Fibroblast of lung (primary cell): ENCODE results near the gene FRG2. TPM values are rescaled to one million over a fixed set of nuclear protein-coding genes. Genes with fewer than 3 reads are reported as not detected.
"Not testable (repeated sequence)": the region's sequence is repeated elsewhere in the genome, so short reads cannot be mapped to it uniquely, and the experiment has no call there.

Source experiments
- DNase-seq, 2 donors: peaks; one replicate each; pipeline versions ENCODE4 v3.0.0 to v3.0.0-alpha.2; 2010; ENCODE audit warnings: low read depth in 2 of 2
- H2AFZ ChIP-seq: 2 replicates; pipeline ENCODE4 v1.5.1; 2012; ENCODE audit warnings: low read length, control low read depth, inconsistent platforms
- H3K27ac ChIP-seq: 2 replicates; pipeline ENCODE4 v1.5.1; 2011; ENCODE audit warnings: low read length, control low read depth; ENCODE audit not compliant: insufficient read depth
- H3K27me3 ChIP-seq: 2 replicates; pipeline ENCODE4 v1.5.1; 2011; ENCODE audit warnings: mild to moderate bottlenecking, low read length; ENCODE audit not compliant: control insufficient read depth, insufficient read depth
- H3K36me3 ChIP-seq: 2 replicates; pipeline ENCODE4 v1.5.1; 2011; ENCODE audit warnings: low read length; ENCODE audit not compliant: control insufficient read depth, insufficient read depth
- H3K4me1 ChIP-seq: 2 replicates; pipeline ENCODE4 v1.5.1; 2011; ENCODE audit warnings: low read length; ENCODE audit not compliant: control insufficient read depth, insufficient read depth; ENCODE audit errors: extremely low read depth
- H3K4me2 ChIP-seq: 2 replicates; pipeline ENCODE4 v1.5.1; 2011; ENCODE audit warnings: low read length, control low read depth; ENCODE audit not compliant: insufficient read depth; ENCODE audit errors: extremely low read depth
- H3K4me3 ChIP-seq, 4 experiments: fragments of 200-600 bp in 1 of 4; sonication (generic) in 1 of 4; replicated peaks in 1 of 4; 2 replicates each; pipeline ENCODE4 v1.5.1; 2011 to 2016; ENCODE audit warnings: low read length in 4 of 4, low read depth in 3 of 4, mild to moderate bottlenecking in 3 of 4, control low read depth in 2 of 4, inconsistent platforms in 1 of 4, mixed read lengths in 1 of 4; ENCODE audit not compliant: insufficient read depth in 1 of 4; ENCODE audit errors: control extremely low read depth in 1 of 4
- H3K79me2 ChIP-seq: 2 replicates; pipeline ENCODE4 v1.5.1; 2012; ENCODE audit warnings: mild to moderate bottlenecking, low read length, inconsistent platforms; ENCODE audit not compliant: control insufficient read depth, insufficient read depth
- H3K9ac ChIP-seq: 2 replicates; pipeline ENCODE4 v1.5.1; 2011; ENCODE audit warnings: mild to moderate bottlenecking, low read length, control low read depth; ENCODE audit not compliant: insufficient read depth
- H3K9me3 ChIP-seq: 2 replicates; pipeline ENCODE4 v1.5.1; 2012; ENCODE audit warnings: low read depth, low read length; ENCODE audit not compliant: control insufficient read depth, insufficient read depth
- H4K20me1 ChIP-seq: 2 replicates; pipeline ENCODE4 v1.5.1; 2011; ENCODE audit warnings: low read length; ENCODE audit not compliant: control insufficient read depth, insufficient read depth; ENCODE audit errors: extremely low read depth
- polyA plus RNA-seq, 2 donors: library from polyadenylated mRNA; depleted of rRNA in 1 of 2; stranded (reverse) in 1 of 2; unstranded in 1 of 2; fragments of >200 nt; gene quantifications; 2 replicates each; pipeline ENCODE4 v1.2.1, GENCODE V29; 2011 to 2012; ENCODE audit warnings: missing spikeins in 1 of 2
- total RNA-seq: library from RNA; depleted of rRNA; stranded (reverse); fragments of >200 nt; gene quantifications from 2 replicates; pipeline ENCODE4 v1.2.1, GENCODE V29; 2014

Gene FRG2
- total and polyA plus RNA-seq, 2 donors (not counting 1 experiment from before 2014, with no cell fraction given): not detected

DNA sequence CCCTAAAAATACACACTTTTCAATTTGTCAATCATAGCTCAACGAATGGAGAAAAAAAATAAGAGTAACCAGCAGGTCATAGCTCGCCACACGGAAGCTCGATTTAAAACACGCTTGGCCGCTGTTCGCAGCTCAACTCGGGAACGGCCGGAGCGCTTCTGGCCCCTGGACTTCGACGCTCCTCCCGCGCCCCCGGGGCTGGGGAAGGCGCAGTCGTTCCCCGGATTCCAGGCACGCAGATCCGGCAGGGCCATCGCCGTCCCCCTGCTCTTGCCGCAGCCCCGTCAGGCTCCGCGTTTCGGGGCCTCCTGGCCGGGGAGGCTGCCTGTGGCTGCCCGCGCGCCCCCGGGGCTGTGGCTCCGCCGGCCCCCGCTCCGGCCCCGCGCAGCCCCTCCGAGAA, 13.8 kb upstream of the FRG2 start:
- H3K79me2 ChIP-seq, H3K9me3 ChIP-seq, H3K4me1 ChIP-seq, H3K27ac ChIP-seq, H3K9ac ChIP-seq, H3K27me3 ChIP-seq, H3K4me2 ChIP-seq, H2AFZ ChIP-seq, H4K20me1 ChIP-seq, DNase-seq, H3K4me3 ChIP-seq, H3K36me3 ChIP-seq: not testable (repeated sequence)

GRCh38 chr4:190037704-190038388, 10.8 kb upstream of the FRG2 start:
- not testable (repeated sequence) for H3K9me3 ChIP-seq, H3K27me3 ChIP-seq, H3K9ac ChIP-seq, H2AFZ ChIP-seq, H3K79me2 ChIP-seq, H3K4me3 ChIP-seq, DNase-seq, H3K36me3 ChIP-seq, H3K4me2 ChIP-seq, H3K4me1 ChIP-seq, H4K20me1 ChIP-seq, H3K27ac ChIP-seq

GRCh38 chr4:190031264-190031663, 4.2 kb upstream of the FRG2 start:
- H3K9ac ChIP-seq, H3K79me2 ChIP-seq, H3K4me2 ChIP-seq, H3K4me3 ChIP-seq, H3K27ac ChIP-seq, H3K4me1 ChIP-seq, H3K36me3 ChIP-seq, DNase-seq, H3K27me3 ChIP-seq, H4K20me1 ChIP-seq, H3K9me3 ChIP-seq, H2AFZ ChIP-seq: not testable (repeated sequence)

- H3K36me3 ChIP-seq, H2AFZ ChIP-seq, H3K4me1 ChIP-seq, H3K4me3 ChIP-seq, H3K9ac ChIP-seq, H3K27ac ChIP-seq, H3K4me2 ChIP-seq, H3K9me3 ChIP-seq, H4K20me1 ChIP-seq, DNase-seq, H3K79me2 ChIP-seq: not testable (repeated sequence)
- peaks cover 25% of the 10 kb centered on the region for H3K27me3 ChIP-seq
Measured at GRCh38 chr4:190022614-190023281, 4.3 kb downstream of the FRG2 start.

GRCh38 chr4:190021973-190022372, 5.1 kb downstream of the FRG2 start:
- H3K27ac ChIP-seq, H3K79me2 ChIP-seq, H3K4me2 ChIP-seq, H2AFZ ChIP-seq, H3K4me3 ChIP-seq, H4K20me1 ChIP-seq, H3K9me3 ChIP-seq, DNase-seq, H3K4me1 ChIP-seq, H3K36me3 ChIP-seq, H3K9ac ChIP-seq: not testable (repeated sequence)
- H3K27me3 ChIP-seq: peaks cover 33% of the 10 kb centered on the region
